H9 (cell line): ENCODE results near the gene TACC2. TPM values are rescaled to one million over a fixed set of nuclear protein-coding genes. Genes with fewer than 3 reads are reported as not detected.
A peak's percentile ranks its signal among the peaks of the same experiment; 100 is the strongest.

Source experiments
- DNase-seq: peaks from one replicate; pipeline ENCODE4 v3.0.0-alpha.2; 2017
- H2AFZ ChIP-seq: one replicate; pipeline ENCODE4 v1.6.1; 2013; ENCODE audit warnings: mild to moderate bottlenecking, low read length, control low read depth, moderate library complexity
- H2AK5ac ChIP-seq: 2 replicates; pipeline ENCODE4 v1.6.1; 2013; ENCODE audit warnings: low read length, control low read depth, mixed read lengths; ENCODE audit not compliant: insufficient read length
- H2BK120ac ChIP-seq: one replicate; pipeline ENCODE4 v1.6.1; 2013; ENCODE audit warnings: low read depth, mild to moderate bottlenecking, low read length, control low read depth, inconsistent platforms; ENCODE audit not compliant: poor library complexity, severe bottlenecking
- H2BK12ac ChIP-seq: 2 replicates; pipeline ENCODE4 v1.6.1; 2013; ENCODE audit warnings: low read length, control low read depth, mixed read lengths, low read depth; ENCODE audit not compliant: insufficient read length
- H2BK15ac ChIP-seq: 2 replicates; pipeline ENCODE4 v1.6.1; 2013; ENCODE audit warnings: low read depth, low read length, control low read depth
- H2BK20ac ChIP-seq: one replicate; pipeline ENCODE4 v1.6.1; 2013; ENCODE audit warnings: low read depth, mild to moderate bottlenecking, low read length, control low read depth, inconsistent platforms; ENCODE audit not compliant: poor library complexity, severe bottlenecking
- H2BK5ac ChIP-seq: 2 replicates; pipeline ENCODE4 v1.6.1; 2013; ENCODE audit warnings: low read length, control low read depth, mixed read lengths; ENCODE audit not compliant: insufficient read length
- H3K14ac ChIP-seq: 2 replicates; pipeline ENCODE4 v1.6.1; 2013; ENCODE audit warnings: low read length, control low read depth; ENCODE audit not compliant: insufficient read depth
- H3K18ac ChIP-seq: 2 replicates; pipeline ENCODE4 v1.6.1; 2013; ENCODE audit warnings: low read depth, mild to moderate bottlenecking, mixed read lengths, low read length, control low read depth; ENCODE audit not compliant: insufficient read length
- H3K23ac ChIP-seq: 2 replicates; pipeline ENCODE4 v1.6.1; 2013; ENCODE audit warnings: low read length, control low read depth, mixed read lengths, low read depth; ENCODE audit not compliant: insufficient read length
- H3K23me2 ChIP-seq: 2 replicates; pipeline ENCODE4 v1.6.1; 2013; ENCODE audit warnings: low read depth, mild to moderate bottlenecking, mixed read lengths, low read length, control low read depth; ENCODE audit not compliant: insufficient read length, poor library complexity, severe bottlenecking
- H3K27ac ChIP-seq: 2 replicates; pipeline ENCODE4 v1.5.1; 2013; ENCODE audit warnings: low read length, control low read depth, mixed read lengths, low read depth; ENCODE audit not compliant: insufficient read length
- H3K27me3 ChIP-seq: 2 replicates; pipeline ENCODE4 v1.6.1; 2013; ENCODE audit warnings: low read length, control low read depth, inconsistent platforms; ENCODE audit not compliant: insufficient read depth
- H3K4ac ChIP-seq: 2 replicates; pipeline ENCODE4 v1.6.1; 2013; ENCODE audit warnings: low read depth, mild to moderate bottlenecking, control low read depth, inconsistent platforms, low read length, moderate library complexity
- H3K4me1 ChIP-seq: 2 replicates; pipeline ENCODE4 v1.6.1; 2013; ENCODE audit warnings: low read length, control low read depth, inconsistent platforms; ENCODE audit not compliant: insufficient read depth
- H3K4me2 ChIP-seq: 2 replicates; pipeline ENCODE4 v1.6.1; 2013; ENCODE audit warnings: low read length, control low read depth, mixed read lengths; ENCODE audit not compliant: insufficient read length, insufficient read depth
- H3K56ac ChIP-seq: 2 replicates; pipeline ENCODE4 v1.6.1; 2013; ENCODE audit warnings: low read depth, mild to moderate bottlenecking, mixed read lengths, low read length, control low read depth; ENCODE audit not compliant: insufficient read length
- H3K79me1 ChIP-seq: 2 replicates; pipeline ENCODE4 v1.6.1; 2013; ENCODE audit warnings: low read depth, mild to moderate bottlenecking, moderate library complexity, low read length, control low read depth, inconsistent platforms; ENCODE audit not compliant: insufficient read depth, poor library complexity, severe bottlenecking
- H3K79me2 ChIP-seq: 2 replicates; pipeline ENCODE4 v1.6.1; 2013; ENCODE audit warnings: low read length, control low read depth, inconsistent platforms; ENCODE audit not compliant: insufficient read depth
- H3K9ac ChIP-seq: 2 replicates; pipeline ENCODE4 v1.6.1; 2013; ENCODE audit warnings: low read length, control low read depth, mixed read lengths; ENCODE audit not compliant: insufficient read length; ENCODE audit errors: extremely low read depth
- H3K9me3 ChIP-seq: one replicate; pipeline ENCODE4 v1.6.1; 2013; ENCODE audit warnings: low read depth, low read length, inconsistent platforms; ENCODE audit not compliant: control insufficient read depth
- H3T11ph ChIP-seq: one replicate; pipeline ENCODE4 v1.6.1; 2013; ENCODE audit warnings: mild to moderate bottlenecking, low read length, control low read depth, inconsistent platforms
- H4K20me1 ChIP-seq: one replicate; pipeline ENCODE4 v1.6.1; 2013; ENCODE audit not compliant: control insufficient read depth, insufficient read length, insufficient read depth
- H4K5ac ChIP-seq: 2 replicates; pipeline ENCODE4 v1.6.1; 2013; ENCODE audit warnings: low read depth, mild to moderate bottlenecking, mixed read lengths, low read length, control low read depth; ENCODE audit not compliant: insufficient read length
- H4K8ac ChIP-seq: replicated peaks from 2 replicates; pipeline ENCODE4 v1.6.1; 2013; ENCODE audit warnings: low read length, control low read depth, mixed read lengths, low read depth; ENCODE audit not compliant: insufficient read length
- H4K91ac ChIP-seq: 2 replicates; pipeline ENCODE4 v1.6.1; 2013; ENCODE audit warnings: low read depth, mild to moderate bottlenecking, moderate library complexity, mixed read lengths, low read length, control low read depth; ENCODE audit not compliant: insufficient read length
- H3K27ac Mint-ChIP-seq, 3 experiments: 2 replicates in 2 of 3; 3 replicates in 1 of 3; pipeline ENCODE4 v1.8.0; 2020 to 2021; ENCODE audit warnings: mixed read lengths in 3 of 3, mild to moderate bottlenecking in 1 of 3, moderate library complexity in 1 of 3
- H3K27me3 Mint-ChIP-seq: 2 replicates; pipeline ENCODE4 v1.8.0; 2021; ENCODE audit warnings: low read depth, mild to moderate bottlenecking, moderate library complexity, mixed read lengths
- H3K36me3 Mint-ChIP-seq, 3 experiments: 2 replicates in 2 of 3; 3 replicates in 1 of 3; pipeline ENCODE4 v1.8.0; 2020 to 2021; ENCODE audit warnings: low read depth in 3 of 3, mixed read lengths in 3 of 3; ENCODE audit not compliant: insufficient read depth in 1 of 3
- H3K4me1 Mint-ChIP-seq, 2 experiments: 2 replicates each; pipeline ENCODE4 v1.8.0; 2020; ENCODE audit warnings: mixed read lengths in 2 of 2
- H3K4me3 Mint-ChIP-seq, 2 experiments: 2 replicates in 1 of 2; 3 replicates in 1 of 2; pipeline ENCODE4 v1.8.0; 2020 to 2021; ENCODE audit warnings: mild to moderate bottlenecking in 2 of 2, mixed read lengths in 2 of 2, moderate library complexity in 1 of 2
- H3K9me3 Mint-ChIP-seq, 2 experiments: 2 replicates in 1 of 2; 3 replicates in 1 of 2; pipeline ENCODE4 v1.8.0; 2020; ENCODE audit warnings: mild to moderate bottlenecking in 2 of 2, mixed read lengths in 2 of 2, moderate library complexity in 1 of 2
- CTCF ChIP-seq: fragments of 200-600 bp; sonication (generic); conservative IDR thresholded peaks from 3 replicates; pipeline ENCODE4 v1.8.0; 2021; ENCODE audit warnings: antibody characterized with exemption, mild to moderate bottlenecking
- WGBS: extraction: QIAGEN DNeasy Blood & Tissue Kit; methylation state at CpG from one replicate; pipeline ENCODE4 v1.1.7; 2013; ENCODE audit warnings: missing lambda C conversion rate, low lambda C conversion rate, mixed read lengths; ENCODE audit not compliant: insufficient read length; ENCODE audit errors: extremely low coverage; 5-methylcytosine and 5-hydroxymethylcytosine counted together
- total RNA-seq: library from RNA; stranded (reverse); gene quantifications from 2 replicates; pipeline ENCODE4 v1.2.1, GENCODE V29; 2021

Gene TACC2
- total RNA-seq, 1 experiment from 2014 or later = 58.1 TPM

- no peak overlapping the region for H2BK20ac ChIP-seq
- H4K8ac ChIP-seq = no peak overlapping the region
- no peak overlapping the region for H3K9ac ChIP-seq
- H3K4me1 ChIP-seq = no peaks in the 10 kb centered on the region
- Mint-ChIP-seq H3K4me1 (no peaks in the 10 kb centered on the region), H3K27me3 (no peaks in the 10 kb centered on the region), H3K4me3 (no peak overlapping the region), H3K9me3 (no peaks in the 10 kb centered on the region), H3K36me3 (peaks cover 44 to 70% (median 69%) of the 10 kb centered on the region in 3 experiments), H3K27ac (peak overlapping the region in 1 of 3 experiments; percentile 28; a peak in 1 of 7 replicates)
- H3K27me3 ChIP-seq = no peaks in the 10 kb centered on the region
- no peaks in the 10 kb centered on the region for H3K9me3 ChIP-seq
- H4K5ac ChIP-seq = no peak overlapping the region
- no peak overlapping the region for H3T11ph ChIP-seq
- no peak for TF ChIP-seq CTCF
- no peak overlapping the region for H2BK120ac ChIP-seq
- H3K79me1 ChIP-seq = no peaks in the 10 kb centered on the region
- no peak overlapping the region for H3K4me2 ChIP-seq
- H3K23ac ChIP-seq = no peak overlapping the region
- H3K23me2 ChIP-seq = no peaks in the 10 kb centered on the region
- no peak for DNase-seq
- no peaks in the 10 kb centered on the region for H3K79me2 ChIP-seq
- H4K20me1 ChIP-seq = no peaks in the 10 kb centered on the region
- no CpG with 5 or more reads among the region's 9 CpGs for WGBS
- H3K18ac ChIP-seq = no peak overlapping the region
- H2AFZ ChIP-seq = no peak overlapping the region
- no peak overlapping the region for H3K14ac ChIP-seq
- H4K91ac ChIP-seq = no peak overlapping the region
- no peak overlapping the region for H2BK5ac ChIP-seq
- no peak overlapping the region for H3K27ac ChIP-seq
- H3K4ac ChIP-seq = no peak overlapping the region
- H2BK15ac ChIP-seq = no peak overlapping the region
- no peak overlapping the region for H3K56ac ChIP-seq
- no peak overlapping the region for H2BK12ac ChIP-seq
- no peak overlapping the region for H2AK5ac ChIP-seq
Measured at GRCh38 chr10:122224159-122224558, 235.2 kb downstream of the TACC2 start.
